Hematopoietic multipotent progenitor cell treated with erythropoietin and hydrocortisone succinate and interleukin-3 and kit ligand, for 15 days (in vitro differentiated cells): ENCODE results near the gene OR10H5.
A peak's percentile ranks its signal among the peaks of the same experiment; 100 is the strongest.
"Not testable (repeated sequence)": the region's sequence is repeated elsewhere in the genome, so short reads cannot be mapped to it uniquely, and the experiment has no call there.

Source experiments
- DNase-seq: peaks from one replicate; pipeline ENCODE4 v3.0.0-alpha.2; 2015; ENCODE audit warnings: low spot score

Gene OR10H5

DNA sequence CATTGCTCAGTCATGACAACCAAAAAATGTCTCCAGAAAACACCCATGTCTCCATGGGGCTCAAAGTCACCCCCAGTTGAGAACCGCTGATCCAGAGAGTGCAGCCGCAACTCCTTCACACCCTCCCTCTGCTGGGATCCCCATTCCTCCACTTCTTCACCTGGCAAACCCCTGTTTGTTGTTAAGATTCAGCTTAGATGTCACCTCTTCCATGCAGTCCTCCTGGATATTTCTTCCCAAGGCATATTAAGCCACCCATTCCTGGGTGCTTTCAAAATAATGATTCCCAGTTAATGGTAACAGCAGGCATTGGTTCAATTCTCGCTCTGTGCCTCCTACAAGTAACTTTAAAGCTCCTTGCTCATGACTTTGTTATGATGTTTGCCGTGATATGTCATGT is 24.0 kb downstream of the OR10H5 start:
- no peak for DNase-seq

DNA sequence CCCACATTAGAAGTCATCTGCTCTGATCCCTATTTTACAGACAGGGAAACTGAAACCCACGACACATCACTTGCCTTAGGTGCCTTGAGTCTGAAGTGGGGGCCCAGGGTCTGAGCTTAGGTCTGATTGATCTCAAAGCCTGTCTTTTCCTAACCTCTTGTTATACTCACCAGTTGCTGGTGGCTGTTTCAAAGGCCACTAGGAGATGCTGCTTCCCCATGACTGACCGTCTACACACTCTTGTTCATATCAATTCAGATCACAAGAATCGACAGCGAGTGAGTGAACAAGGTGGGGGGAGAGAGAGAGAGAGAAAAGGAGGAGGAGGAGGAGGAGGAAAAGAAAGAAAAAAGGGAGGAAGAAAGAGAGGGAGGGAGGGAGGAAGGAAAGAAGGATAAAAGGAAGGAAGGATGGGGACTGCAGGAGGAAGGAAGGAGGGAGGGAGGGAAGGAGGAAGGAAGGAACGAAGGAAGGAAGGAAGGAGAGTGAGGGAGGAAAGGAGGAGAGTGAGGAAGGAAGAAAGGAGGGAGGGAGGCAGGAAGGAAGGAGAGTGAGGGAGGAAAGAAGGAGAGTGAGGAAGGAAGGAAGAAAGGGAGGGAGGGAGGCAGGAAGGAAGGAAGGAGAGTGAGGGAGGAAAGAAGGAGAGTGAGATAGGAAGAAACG is 24.7 kb downstream of the OR10H5 start:
- no peak for DNase-seq

DNA sequence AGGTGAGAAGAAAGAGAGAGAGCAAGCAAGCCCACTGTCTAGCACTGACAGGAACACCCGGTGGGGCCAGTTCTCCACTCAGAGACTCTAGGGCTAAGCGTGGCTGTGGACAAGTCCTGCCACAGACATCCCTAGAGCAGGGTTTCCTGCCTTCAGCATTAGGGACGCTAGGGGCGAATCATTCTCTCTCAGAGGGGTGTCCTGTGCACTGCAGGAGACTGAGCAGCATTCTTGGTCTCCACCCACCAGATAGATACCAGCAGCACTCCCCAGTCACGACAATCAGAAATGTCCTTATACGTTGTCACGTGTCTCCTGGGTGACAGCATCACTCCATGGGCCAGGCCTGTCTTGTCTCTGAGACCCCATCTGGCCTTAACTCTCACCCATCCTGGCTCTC is 26.5 kb downstream of the OR10H5 start:
- DNase-seq = no peak

DNA sequence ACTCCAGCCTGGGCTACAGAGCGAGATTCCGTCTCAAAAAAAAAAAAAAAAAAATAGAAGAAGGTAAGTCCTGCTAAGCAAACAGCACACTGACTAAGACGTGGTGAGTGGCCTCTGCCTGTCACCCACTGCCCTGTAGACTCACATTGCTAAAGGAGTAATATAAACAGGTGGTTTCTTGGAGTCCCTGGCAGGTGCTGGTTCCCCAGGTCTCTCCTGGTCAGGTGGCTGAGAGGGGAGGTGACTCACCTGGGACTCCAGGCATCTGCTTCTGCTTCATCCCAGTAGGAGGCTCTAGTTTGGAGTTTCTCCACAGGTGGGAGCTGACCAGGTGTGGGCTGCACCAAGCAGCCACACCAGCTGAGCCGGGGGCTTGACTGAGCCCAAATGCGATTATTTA is 27.8 kb downstream of the OR10H5 start, which contains the start of gene OR10H1:
OR10H1 (minus strand) TSS at position 359 of the 400 bp plus-strand sequence. CDS start 7,627 bp downstream, outside the sequence.
- no peak for DNase-seq

DNA sequence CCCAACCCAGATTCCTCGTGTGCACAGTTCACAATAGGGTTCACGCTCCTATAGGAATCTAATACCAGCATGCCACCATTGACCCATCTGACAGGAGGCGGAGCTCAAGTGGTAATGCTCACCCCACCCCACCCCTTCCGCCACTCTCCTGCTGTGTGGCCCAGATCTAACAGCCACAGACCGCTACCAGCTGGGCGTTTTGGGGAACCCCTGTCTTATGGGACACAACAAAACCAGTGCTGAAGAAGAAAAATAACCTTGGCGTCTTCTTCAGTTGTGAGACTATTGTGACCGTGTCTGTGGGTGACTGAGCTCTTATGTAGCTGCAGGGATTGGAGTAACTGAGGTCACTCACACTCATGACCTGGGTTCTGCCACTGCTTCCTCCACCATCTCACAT is 33.2 kb downstream of the OR10H5 start:
- no peak for DNase-seq

DNA sequence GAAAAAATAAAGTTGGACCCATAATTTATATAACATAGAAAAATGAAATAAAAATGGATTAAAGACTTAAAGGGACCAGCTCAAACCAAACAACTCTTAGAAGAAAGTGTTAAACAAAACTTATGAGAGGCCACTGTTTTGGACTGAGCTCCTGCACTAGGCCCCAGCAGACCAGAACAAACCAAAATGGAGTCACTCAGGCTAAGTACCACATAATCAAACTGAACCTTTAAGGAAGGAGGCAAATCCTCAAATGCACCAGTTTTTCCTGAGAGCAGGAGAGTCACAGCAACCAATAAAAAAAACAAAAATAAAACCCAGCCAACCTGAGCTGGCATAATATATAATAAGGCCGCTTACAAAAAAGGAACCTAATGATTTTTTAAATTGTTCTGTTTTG is 38.3 kb downstream of the OR10H5 start:
- DNase-seq = no peak

DNA sequence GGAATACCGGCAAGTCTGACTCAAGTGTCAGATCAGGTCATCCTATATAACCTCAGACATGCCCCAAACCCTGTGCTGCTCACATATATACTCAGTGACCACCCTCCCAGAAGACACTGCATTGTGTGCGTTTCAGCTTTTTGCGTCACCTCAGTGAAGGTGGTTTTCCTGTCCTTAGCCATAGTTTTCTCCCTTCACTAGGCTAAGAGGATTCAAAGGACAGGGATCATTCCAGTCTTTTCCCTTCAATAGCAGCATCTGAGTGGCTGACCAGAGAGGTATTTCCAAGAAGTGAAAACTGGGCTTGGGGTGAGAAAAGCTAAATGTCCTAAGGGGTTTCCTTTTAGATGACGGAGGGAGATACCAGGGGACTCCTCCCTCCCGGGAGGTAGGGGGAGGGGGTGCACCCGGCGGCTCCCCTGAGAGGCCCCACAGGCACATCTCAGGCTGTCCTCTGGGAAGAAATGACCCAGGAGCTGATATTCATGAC is 40.7 kb downstream of the OR10H5 start:
- DNase-seq = no peak

DNA sequence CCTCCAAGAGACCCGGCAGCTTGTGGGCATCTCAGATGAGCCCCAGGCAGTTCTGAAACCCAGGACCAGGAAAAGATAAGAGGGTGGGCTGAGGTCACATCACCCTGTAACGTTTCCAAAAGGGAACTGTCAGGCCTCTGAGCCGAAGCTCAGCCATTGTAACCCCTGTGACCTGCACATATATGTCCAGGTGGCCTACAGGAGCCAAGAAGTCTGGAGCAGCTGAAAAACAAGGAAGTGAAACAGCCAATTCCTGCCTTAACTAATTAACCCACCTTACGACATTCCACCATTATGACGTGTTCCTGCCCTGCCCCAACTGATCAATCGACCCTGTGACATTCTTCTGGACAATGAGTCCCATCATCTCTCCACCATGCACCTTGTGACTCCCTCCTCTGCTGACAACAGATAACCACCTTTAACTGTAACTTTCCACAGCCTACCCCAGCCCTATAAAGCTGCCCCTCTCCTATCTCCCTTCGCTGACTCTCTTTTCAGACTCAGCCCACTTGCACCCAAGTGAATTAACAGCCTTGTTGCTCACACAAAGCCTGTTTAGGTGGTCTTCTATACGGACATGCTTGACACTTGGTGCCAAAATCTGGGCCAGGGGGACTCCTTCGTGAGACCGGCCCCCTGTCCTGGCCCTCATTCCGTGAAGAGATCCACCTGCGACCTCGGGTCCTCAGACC is 41.3 kb downstream of the OR10H5 start:
- DNase-seq = peak; percentile 25

DNA sequence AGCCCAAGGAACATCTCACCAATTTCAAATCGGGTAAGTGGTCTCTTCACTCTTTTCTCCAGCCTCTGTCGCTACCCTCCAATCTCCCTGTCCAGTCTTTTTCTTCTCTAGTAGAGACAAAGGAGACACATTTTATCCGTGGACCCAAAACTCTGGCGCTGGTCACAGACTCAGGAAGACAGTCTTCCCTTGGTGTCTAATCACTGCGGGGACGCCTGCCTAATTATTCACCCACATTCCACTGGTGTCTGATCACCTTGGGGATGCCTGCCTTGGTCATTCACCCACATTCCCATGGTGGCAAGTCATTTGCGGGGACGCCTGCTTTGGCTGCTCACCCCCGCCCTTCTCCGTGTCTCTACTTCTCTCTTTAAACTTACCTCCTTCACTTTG is 41.8 kb downstream of the OR10H5 start:
- no peak for DNase-seq

DNA sequence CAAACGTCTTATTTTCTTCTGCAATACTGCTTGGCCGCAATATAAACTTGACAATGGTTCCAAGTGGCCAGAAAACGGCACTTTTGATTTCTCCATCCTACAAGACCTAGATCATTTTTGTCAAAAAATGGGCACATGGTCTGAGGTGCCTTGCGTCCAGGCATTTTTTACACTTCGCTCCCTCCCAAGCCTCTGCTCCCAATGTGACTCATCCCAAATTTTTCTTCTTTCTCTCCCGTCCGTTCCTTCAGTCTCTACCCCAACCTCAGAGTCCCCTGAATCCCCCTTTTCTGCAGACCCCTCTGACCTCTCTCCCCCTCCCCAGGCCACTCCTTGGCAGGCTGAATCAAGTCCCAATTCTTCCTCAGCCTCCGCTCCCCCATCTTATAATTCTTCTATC is 42.3 kb downstream of the OR10H5 start:
- no peak for DNase-seq

DNA sequence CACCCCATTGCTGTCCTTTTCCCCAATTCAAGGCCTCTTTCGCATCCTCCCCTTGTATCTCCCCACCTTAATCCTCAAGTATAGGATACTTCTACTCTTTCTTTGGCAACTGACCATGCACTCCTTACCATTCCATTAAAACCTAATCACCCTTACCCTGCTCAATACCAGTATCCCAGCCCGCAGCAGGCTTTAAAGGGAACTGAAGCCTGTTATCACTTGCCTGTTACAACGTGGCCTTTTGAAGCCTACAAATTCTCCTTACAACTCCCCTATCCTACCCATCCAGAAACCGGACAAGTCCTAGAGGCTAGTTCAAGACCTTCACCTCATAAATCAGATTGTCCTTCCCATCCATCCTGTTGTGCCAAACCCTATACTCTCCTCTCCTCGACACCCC is 44.2 kb downstream of the OR10H5 start:
- DNase-seq = no peak

DNA sequence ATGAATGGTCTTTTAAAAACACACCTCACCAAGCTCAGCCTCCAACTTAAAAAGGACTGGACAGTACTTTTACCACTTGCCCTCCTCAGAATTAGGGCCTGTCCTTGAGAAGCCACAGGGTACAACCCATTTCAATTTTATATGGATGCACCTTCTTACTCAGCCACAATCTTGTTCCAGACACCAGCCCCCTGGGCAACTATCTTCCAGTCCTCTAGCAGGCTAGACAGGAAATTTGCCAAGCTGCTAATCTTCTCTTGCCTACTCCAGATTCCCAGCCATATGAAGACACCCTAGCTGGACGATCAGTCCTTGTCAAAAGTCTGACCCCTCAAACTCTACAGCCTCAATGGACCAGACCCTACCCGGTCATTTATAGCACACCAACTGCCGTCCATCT is 46.8 kb downstream of the OR10H5 start:
- DNase-seq = not testable (repeated sequence)

DNA sequence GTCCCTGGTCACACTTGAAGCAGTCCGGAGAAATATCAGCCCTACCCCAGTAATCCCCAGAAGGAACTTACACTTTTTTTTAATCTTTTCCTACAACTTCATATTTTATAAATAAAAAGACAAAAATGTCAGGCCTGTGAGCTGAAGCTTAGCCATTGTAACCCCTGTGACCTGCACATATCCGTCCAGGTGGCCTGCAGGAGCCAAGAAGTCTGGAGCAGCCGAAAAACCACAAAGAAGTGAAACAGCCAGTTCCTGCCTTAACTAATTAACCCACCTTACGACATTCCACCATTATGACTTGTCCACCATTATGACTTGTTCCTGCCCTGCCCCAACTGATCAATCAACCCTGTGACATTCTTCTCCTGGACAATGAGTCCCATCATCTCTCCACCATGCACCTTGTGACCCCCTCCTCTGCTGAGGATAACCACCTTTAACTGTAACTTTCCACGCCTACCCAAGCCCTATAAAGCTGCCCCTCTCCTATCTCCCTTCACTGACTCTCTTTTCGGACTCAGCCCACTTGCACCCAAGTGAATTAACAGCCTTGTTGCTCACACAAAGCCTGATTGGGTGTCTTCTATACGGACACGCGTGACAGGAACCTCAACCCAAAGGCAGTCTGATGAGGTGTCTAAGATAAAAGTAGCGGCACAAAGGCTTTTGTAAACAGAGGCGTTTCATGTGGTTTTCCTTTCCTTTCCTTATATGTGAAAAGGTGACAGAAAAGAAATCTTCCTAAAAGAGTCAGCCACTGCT is 48.3 kb downstream of the OR10H5 start:
- DNase-seq = peak; percentile 37

DNA sequence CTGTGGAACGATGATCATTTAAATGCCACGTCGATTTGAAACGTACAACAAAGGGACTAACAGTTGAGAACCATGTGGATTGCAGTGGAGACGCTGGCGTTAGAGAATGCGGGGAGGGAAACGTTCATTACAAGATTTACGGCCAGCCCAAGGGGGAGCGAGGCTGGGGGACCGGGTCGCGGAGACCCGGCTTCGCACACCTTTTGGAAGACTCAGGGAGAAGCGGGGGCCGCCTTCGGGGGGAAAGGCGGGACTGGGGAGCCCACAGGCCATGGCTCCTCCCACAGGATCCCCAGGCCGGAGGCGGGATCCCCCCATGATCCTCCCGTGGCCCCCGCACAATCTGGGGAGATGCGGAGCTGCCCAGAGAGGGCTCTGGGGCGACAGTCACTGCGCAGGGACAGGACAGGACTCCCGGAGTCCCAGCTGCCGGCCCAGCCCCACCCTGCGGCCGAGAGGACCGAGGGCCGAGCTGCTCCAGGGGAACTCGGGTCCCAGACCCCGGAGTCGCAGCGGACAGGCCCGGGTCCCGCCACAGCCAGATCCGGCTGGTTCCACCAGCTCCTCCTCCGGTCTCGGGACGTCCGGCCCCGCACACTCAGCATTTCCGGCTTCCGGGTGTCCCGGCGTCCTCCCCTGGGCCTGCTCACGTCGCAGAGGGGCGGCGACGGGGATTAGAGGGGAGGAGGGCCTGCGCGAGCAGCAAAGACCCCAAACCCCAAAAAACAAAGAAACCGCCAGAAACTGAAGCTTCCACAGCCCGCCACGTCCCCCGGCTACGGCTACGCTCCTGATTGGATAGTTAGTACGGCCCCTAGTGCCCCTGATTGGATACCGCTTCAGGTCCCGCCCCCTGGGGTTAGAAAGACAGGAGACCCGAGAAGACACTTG is 49.1 kb downstream of the OR10H5 start:
- DNase-seq = peak; percentile 97

DNA sequence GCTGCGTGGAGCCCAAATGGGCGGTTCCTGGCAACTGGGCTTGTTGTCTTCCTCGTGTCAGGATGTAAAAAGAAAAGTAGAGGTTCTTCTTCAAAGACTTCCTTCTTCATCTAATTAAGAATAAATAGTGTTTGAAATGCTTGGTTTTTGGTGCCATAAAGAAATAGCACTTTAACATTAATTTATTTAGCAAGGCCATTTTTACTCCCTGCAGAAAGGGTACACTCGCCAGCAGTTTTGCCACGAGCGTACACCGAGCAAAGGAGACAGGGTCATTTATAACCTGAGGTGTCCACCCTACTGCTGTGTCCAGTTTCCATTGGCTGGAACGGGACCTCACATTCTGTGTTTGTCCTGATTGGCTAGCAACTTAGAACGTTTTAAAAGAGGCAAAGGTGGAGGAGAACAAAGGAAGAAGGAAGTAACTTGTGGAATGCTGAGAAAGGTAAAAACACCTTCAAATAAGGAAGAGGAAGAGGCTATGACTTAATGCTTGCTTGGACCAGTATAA is 49.8 kb downstream of the OR10H5 start:
- DNase-seq = no peak

DNA sequence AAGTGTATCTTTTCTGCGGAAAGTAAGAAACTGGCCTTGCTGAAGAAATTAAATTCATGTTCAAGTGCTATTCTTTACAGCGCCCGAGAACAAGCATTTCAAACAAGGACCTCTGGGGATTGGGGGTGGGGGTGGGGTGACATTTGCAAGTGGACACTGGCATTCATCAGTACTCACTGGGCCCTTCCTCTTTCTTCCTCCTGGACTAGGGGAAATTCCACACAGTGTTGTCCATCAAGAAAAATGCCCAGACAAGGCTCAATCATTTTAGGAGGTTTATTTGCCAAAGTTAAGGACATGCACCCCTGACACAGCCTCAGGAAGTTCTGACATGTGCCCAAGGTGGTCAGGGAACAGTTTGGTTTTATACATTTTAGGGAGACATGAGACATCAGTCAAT is 50.9 kb downstream of the OR10H5 start:
- DNase-seq = no peak

DNA sequence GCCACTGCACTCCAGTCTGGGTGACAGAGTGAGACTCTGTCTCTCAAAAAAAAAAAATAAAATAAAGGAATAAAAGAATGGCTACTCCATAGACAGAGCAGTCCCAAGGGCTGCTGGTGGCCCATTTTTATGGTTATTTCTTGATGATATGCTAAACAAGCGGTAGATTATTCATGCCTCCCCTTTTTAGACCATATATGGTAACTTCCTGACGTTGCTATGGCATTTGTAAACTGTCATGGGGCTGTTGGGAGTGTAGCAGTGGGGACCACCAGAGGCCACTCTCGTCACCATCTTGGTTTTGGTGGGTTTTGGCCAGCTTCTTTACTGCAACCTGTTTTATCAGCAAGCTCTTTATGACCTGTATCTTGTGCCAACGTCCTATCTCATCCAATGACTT is 52.4 kb downstream of the OR10H5 start:
- DNase-seq = not testable (repeated sequence)

DNA sequence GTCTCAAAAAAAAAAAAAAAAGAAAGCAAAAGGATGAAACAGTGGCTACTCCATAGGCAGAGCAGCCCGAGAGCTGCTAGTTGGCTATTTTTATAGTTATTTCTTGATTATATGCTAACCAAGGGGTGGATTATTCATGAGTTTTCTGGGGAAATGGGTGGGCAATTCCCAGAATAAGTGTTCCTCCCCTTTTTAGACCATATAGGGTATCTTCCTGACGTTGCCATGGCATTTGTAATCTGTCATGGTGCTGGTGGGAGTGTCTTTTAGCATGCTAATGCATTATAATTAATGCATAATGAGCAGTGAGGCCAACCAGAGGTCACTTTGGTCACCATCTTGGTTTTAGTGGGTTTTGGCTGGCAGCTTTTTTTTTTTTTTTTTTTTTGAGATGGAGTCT is 53.4 kb downstream of the OR10H5 start:
- DNase-seq = no peak

DNA sequence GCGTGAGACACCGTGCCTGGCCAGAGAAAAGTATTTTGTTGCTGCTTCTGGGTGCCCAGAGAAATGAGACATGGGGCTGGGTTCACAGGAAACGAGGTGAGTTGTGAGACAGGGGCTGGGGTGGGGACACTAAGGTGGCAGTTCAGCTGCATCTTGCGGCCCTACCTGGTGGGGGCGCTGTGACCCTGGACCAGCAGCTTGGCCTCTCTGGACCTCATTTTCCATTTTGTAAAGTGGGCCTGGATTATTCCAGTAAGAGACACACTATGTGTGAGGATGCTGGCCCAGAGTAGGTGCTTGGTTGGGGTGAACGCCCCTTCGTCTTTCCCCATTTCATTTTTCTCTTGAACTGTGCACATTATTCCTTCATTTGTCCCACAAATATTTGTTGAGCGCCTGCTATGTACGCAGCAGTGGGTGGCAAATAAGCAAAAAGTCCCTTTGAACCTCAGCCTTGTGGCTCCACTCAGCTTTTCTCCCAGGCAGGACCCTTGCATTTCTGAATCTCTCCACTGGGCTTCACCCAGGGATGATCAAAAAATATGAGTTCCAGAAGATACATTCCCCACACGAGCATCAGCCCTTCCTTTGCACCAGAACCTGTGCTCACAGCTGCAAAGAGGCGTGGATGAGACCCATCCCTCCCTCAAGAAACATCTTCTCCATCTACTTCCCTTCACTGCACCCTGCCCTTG is 54.6 kb downstream of the OR10H5 start:
- DNase-seq = no peak

DNA sequence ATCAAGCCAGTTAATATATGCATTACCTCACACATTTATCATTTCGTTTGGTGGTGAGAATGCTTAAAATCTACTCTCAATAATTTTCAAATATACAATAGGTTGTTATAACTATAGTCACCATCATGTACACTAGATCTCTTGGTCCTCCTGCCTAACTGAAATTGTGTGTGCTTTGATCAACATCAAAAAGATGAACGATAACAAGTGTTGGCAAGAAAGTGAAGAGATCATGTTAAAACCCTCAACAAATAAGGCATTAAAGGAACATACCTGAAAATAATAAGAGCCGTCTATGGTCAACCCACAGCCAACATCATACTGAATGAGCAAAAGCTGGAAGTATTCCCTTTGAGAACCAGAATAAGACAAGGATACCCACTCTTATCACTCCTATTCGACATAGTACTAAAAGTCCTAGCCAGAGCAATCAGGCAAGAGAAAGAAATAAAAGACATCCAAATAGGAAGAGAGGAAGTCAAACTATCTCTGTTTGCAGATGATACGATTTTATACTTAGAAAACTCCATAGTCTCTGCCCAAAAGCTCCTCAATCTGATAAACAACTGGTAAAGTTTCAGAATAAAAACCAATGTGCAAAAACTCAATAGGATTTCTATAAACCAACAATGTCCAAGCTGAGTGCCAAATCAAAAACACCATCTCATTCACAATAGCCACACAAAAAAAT is 55.9 kb downstream of the OR10H5 start:
- DNase-seq = no peak

DNA sequence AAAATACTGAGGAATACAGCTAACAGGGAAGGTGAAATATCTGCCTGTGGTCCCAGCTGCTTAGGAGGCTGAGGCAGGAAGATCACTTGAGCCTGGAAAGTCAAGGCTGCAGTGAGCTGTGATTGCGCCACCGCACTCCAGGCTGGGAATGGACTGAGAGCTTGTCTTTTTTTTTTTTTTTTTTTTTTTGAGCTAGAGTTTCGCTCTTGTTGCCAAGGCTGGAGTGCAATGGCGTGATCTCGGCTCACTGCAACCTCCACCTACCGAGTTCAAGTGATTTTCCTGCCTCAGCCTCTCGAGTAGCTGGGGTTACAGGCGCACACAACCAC is 56.4 kb downstream of the OR10H5 start:
- DNase-seq = not testable (repeated sequence)
